Activated CD4-positive, alpha-beta T cell treated with anti-CD3 and anti-CD28 coated beads, Interleukin-2, amount 50 U/mL, for 16 hours (primary cell): ENCODE results near the gene KLHL5.

Experiments
- DNase-seq: peaks from one replicate; pipeline ENCODE4 v3.0.0-alpha.2; 2020

KLHL5 gene

GRCh38 chr4:39062094-39062769 is at the start of gene KLHL5:
KLHL5 (plus strand) TSS chr4:39062232; CDS start chr4:39062653, 421 bp downstream.
- DNase-seq, result no peak

GRCh38 chr4:39014028-39014427 is 48.0 kb upstream of the KLHL5 start:
- no peak for DNase-seq

GRCh38 chr4:39020130-39020529 is 41.9 kb upstream of the KLHL5 start:
- DNase-seq, result no peak

- no peak for DNase-seq
Observed at GRCh38 chr4:39021631-39022030, 40.4 kb upstream of the KLHL5 start.

- DNase-seq, result no peak
Observed at GRCh38 chr4:39022241-39022640, 39.8 kb upstream of the KLHL5 start.

- DNase-seq, result no peak
Observed at GRCh38 chr4:39023059-39023458, 39.0 kb upstream of the KLHL5 start.

GRCh38 chr4:39024311-39024865 is 37.6 kb upstream of the KLHL5 start:
- DNase-seq, result no peak

- DNase-seq, result no peak
Observed at GRCh38 chr4:39025552-39026085, 36.4 kb upstream of the KLHL5 start.

- DNase-seq, result no peak
Observed at GRCh38 chr4:39026096-39026495, 35.9 kb upstream of the KLHL5 start.

- DNase-seq, result peak; percentile 54
Observed at GRCh38 chr4:39029752-39030694, 32.0 kb upstream of the KLHL5 start.

- no peak for DNase-seq
Observed at GRCh38 chr4:39030725-39031124, 31.3 kb upstream of the KLHL5 start.

- peak; percentile 38 for DNase-seq
Observed at GRCh38 chr4:39031590-39032020, 30.4 kb upstream of the KLHL5 start.

- DNase-seq, result peak; percentile 88
Observed at GRCh38 chr4:39032218-39033085, 29.6 kb upstream of the KLHL5 start, which contains the start of gene TMEM156. TMEM156 (minus strand) TSS chr4:39032409; CDS start chr4:39032313, 96 bp downstream.

GRCh38 chr4:39036172-39036571 is 25.9 kb upstream of the KLHL5 start:
- DNase-seq, result no peak

- DNase-seq, result no peak
Observed at GRCh38 chr4:39037491-39037825, 24.6 kb upstream of the KLHL5 start.

- DNase-seq, result no peak
Observed at GRCh38 chr4:39037941-39038340, 24.1 kb upstream of the KLHL5 start.

GRCh38 chr4:39039108-39039507 is 22.9 kb upstream of the KLHL5 start:
- DNase-seq, result no peak

- DNase-seq, result no peak
Observed at GRCh38 chr4:39042366-39042765, 19.7 kb upstream of the KLHL5 start.

- no peak for DNase-seq
Observed at GRCh38 chr4:39043058-39043860, 18.8 kb upstream of the KLHL5 start.

GRCh38 chr4:39043861-39044363 is 18.1 kb upstream of the KLHL5 start:
- peak; percentile 14 for DNase-seq

- peak; percentile 97 for DNase-seq
Observed at GRCh38 chr4:39044364-39044955, 17.6 kb upstream of the KLHL5 start.
